AG04449 (cell line): ENCODE results near the gene MAP1LC3B2.

Experiments used
- CTCF ChIA-PET: fragments of 350-600 bp; formaldehyde crosslinking; extraction: SDS; loops from one replicate; lab custom pipeline; 2021; ENCODE audit warnings: antibody characterized with exemption; lab: Yijun Ruan, JAX
- POLR2A ChIA-PET: fragments of 400-600, 350-600 bp; formaldehyde crosslinking; extraction: SDS; loops from one replicate; lab custom pipeline; 2020; ENCODE audit warnings: antibody characterized with exemption, inconsistent platforms; lab: Yijun Ruan, JAX
- DNase-seq: peaks from one replicate; pipeline ENCODE4 v3.0.0-alpha.2; 2010; ENCODE audit warnings: low read depth, low spot score
- H3K4me3 ChIP-seq: 2 replicates; pipeline ENCODE4 v1.5.1; 2011; ENCODE audit warnings: low read depth, mild to moderate bottlenecking, control low read depth, low read length
- TF ChIP-seq, protein P1 (sequence below): IDR thresholded peaks from one replicate; pipeline ENCODE4 v1.5.1; 2011; ENCODE audit warnings: mild to moderate bottlenecking, moderate library complexity, low read length, control low read depth, inconsistent platforms; ENCODE audit not compliant: insufficient read depth; ENCODE audit errors: missing control alignments

The MAP1LC3B2 gene

DNA sequence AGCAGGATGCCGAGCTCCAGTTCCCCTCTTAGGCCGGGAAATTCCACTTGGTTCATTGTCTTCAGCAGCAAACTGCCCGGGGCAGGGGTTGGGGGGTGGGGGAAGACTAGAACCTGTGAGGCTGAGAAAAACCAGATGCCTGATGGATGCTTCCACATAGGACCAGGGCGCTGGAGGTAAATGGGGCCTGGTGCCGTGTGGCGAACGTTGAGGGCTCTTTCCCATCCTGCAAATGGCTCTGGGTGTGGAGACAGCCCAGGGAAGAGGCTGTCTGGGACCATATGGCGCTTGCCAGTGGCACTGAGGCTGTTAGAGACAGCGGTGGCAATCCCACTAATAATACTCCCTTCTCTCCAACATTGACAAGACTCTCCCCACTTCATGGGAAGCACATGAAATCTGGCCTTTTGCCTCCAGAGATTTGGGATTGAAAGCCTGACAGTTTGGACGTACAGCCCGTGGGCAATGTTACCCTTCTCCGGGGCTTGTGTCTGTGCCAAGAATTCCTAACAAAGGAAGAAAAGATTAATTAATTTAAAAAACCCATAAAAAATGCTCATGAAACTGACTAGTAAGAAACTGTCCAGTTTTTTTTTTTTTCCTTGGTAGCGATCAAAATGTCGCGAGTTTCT, 44.5 kb downstream of the MAP1LC3B2 start:
- CTCF ChIA-PET: interaction anchor here (1.3 kb wide), 1 partner anchor 16 kb away, joined by 3 read pairs; no protein-coding TSS in a partner anchor
- POLR2A ChIA-PET: no interaction called here

DNA sequence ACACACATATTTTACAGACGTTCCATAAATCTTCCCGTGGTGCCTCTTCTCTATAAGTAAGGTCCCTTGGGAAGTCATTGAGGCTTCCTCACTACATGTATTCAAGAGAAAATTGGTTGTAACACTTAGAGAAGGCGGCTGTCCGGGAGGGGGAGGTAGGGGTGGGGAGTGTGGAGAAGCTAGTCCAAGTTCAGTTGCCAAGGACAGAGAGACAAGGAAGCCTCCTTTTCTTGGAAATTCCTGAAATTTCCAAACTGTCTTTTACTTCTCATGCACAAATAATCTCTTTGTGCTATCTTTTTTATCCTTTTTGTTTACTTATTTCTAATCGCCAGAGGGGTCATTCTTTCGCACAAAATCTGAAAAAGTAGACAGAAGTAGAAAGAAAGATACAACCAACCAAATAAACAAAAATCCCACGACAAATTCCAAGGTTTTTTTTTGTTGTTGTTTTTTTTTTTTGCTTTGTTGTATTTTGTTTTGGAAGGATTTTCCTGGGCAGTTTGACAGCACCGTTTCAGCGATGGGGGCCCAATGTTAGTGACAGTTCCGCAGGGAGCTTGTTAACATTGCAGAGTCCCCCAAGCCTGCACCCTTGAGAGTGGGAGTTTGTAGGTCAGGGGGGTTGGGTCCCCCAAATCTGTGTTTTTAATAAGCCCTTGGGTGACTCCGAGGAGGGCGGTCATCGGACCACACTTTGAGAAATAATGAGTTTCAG, 45.2 kb downstream of the MAP1LC3B2 start:
- TF ChIP-seq, protein P1, sequence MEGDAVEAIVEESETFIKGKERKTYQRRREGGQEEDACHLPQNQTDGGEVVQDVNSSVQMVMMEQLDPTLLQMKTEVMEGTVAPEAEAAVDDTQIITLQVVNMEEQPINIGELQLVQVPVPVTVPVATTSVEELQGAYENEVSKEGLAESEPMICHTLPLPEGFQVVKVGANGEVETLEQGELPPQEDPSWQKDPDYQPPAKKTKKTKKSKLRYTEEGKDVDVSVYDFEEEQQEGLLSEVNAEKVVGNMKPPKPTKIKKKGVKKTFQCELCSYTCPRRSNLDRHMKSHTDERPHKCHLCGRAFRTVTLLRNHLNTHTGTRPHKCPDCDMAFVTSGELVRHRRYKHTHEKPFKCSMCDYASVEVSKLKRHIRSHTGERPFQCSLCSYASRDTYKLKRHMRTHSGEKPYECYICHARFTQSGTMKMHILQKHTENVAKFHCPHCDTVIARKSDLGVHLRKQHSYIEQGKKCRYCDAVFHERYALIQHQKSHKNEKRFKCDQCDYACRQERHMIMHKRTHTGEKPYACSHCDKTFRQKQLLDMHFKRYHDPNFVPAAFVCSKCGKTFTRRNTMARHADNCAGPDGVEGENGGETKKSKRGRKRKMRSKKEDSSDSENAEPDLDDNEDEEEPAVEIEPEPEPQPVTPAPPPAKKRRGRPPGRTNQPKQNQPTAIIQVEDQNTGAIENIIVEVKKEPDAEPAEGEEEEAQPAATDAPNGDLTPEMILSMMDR: no peak
- CTCF ChIA-PET: no interaction called here
- DNase-seq: no peak
- H3K4me3 ChIP-seq: no peak overlapping the region; the same call in 1 of the 2 replicates
- POLR2A ChIA-PET: no interaction called here

More for the DNA sequence above, 44.5 kb downstream of the MAP1LC3B2 start:
- H3K4me3 ChIP-seq: no peak overlapping the region
- TF ChIP-seq, protein P1: no peak
- DNase-seq: no peak

DNA sequence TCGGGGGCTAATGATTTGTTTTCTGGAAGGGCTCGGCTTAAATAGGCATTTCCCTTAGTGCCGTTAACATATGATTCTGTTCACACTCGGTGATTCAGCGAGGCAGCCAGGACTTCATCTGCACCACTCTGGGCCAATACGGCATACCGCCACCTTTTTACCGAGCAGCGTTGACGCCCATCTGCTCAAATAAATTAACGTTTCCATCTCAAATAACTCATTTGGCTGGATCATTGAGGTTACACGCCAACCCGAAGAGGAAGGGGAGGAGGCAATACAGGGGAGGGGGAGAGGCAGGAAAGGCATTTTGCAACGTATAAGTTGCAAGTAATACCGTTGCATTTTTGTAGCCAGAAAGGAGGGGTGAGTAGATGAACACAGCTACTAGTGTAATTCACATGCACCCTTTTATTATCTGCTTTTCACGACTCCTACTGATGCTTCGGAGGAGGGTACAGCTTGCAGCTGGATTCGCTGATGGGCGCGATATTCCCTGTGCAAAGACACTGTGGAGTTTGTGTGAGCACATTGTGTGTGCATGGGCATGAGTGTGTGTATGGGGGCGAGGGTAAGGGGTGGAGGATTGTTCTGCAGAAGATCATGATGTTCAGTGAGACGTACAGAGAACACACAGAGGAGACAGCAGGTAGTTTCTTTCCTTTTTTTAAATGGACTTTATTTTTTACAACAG, 45.9 kb downstream of the MAP1LC3B2 start:
- CTCF ChIA-PET: no interaction called here
- POLR2A ChIA-PET: no interaction called here
- TF ChIP-seq, protein P1: no peak
- no peak for DNase-seq
- peak overlapping the region; percentile 20 for H3K4me3 ChIP-seq

DNA sequence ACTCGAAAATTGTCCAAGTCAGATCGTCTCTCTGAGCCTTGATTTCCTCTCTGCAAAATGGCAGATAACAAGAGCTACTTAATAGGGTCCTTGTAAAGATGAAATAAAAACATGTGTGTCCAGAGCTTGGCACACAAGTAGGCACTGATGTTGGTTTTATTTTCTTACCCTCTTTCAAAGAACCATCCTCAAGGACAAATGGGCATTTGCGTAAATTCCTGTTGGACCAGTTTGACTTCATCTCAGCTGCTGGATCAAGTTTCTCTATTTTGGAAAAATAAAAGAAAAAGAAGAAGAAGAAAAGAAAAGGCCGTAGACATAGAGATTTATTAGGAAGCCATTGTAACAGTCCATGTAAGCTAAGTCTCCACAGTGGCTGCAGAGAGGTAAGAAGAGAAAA, 47.2 kb downstream of the MAP1LC3B2 start:
- no peak for DNase-seq
- H3K4me3 ChIP-seq: no peak overlapping the region
- CTCF ChIA-PET: no interaction called here
- POLR2A ChIA-PET: no interaction called here
- TF ChIP-seq, protein P1: no peak

DNA sequence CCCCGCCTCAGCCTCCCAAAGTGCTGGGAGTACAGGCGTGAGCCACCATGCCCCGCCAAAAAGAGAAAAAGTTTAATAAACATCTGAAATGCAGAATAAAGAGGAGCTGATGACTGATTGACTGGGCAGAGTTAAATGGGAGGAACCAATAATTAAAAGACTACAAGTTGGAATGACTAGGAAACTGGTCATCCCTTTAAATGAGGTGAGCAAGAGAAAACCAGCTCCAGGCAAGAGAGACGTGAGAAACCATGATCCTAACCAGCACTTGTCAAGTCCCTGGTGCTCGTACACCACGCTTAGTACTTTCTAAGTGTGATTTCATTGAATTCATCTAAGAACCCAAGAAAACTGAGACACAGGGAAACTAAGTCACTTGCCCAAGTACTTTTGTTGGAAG, 47.9 kb downstream of the MAP1LC3B2 start:
- CTCF ChIA-PET: no interaction called here
- DNase-seq: no peak
- POLR2A ChIA-PET: no interaction called here
- no peak overlapping the region for H3K4me3 ChIP-seq
- TF ChIP-seq, protein P1: no peak
